HG03565 (cell line): ENCODE measurements around the gene NUDT13.

Experiments
- ATAC-seq: cut with Tn5 transposase; IDR thresholded peaks from one replicate; pipeline ENCODE4 v1.9.1; 2021; ENCODE audit warnings: mild to moderate bottlenecking, moderate library complexity; ENCODE audit not compliant: unreplicated experiment

NUDT13 gene

GRCh38 chr10:73110345-73110849, at the start of gene NUDT13:
Gene NUDT13, plus strand, starts transcription at chr10:73110455. Its CDS starts 3,911 bp downstream, at chr10:73114366.
- ATAC-seq: peak; percentile 43

GRCh38 chr10:73060738-73061635, 49.3 kb upstream of the NUDT13 start:
- no peak for ATAC-seq

GRCh38 chr10:73061743-73062142, 48.5 kb upstream of the NUDT13 start:
- ATAC-seq: no peak

GRCh38 chr10:73065441-73065840, 44.8 kb upstream of the NUDT13 start:
- no peak for ATAC-seq

- no peak for ATAC-seq
Observed at GRCh38 chr10:73073627-73074026, 36.6 kb upstream of the NUDT13 start.

GRCh38 chr10:73075829-73076228, 34.4 kb upstream of the NUDT13 start:
- no peak for ATAC-seq

GRCh38 chr10:73076360-73077183, 33.7 kb upstream of the NUDT13 start:
- ATAC-seq: no peak

- ATAC-seq: peak; percentile 68
Observed at GRCh38 chr10:73079779-73080541, 30.3 kb upstream of the NUDT13 start.

GRCh38 chr10:73083221-73083620, 27.0 kb upstream of the NUDT13 start:
- no peak for ATAC-seq

GRCh38 chr10:73084209-73084608, 26.0 kb upstream of the NUDT13 start:
- no peak for ATAC-seq

- no peak for ATAC-seq
Observed at GRCh38 chr10:73086816-73087215, 23.4 kb upstream of the NUDT13 start.

- no peak for ATAC-seq
Observed at GRCh38 chr10:73088304-73088703, 22.0 kb upstream of the NUDT13 start.

- ATAC-seq: no peak
Observed at GRCh38 chr10:73092830-73093229, 17.4 kb upstream of the NUDT13 start.

- no peak for ATAC-seq
Observed at GRCh38 chr10:73093922-73094850, 16.1 kb upstream of the NUDT13 start.

GRCh38 chr10:73094986-73095480, 15.2 kb upstream of the NUDT13 start:
- ATAC-seq: no peak

GRCh38 chr10:73095481-73096021, 14.7 kb upstream of the NUDT13 start:
- no peak for ATAC-seq

- peak; percentile 19 for ATAC-seq
Observed at GRCh38 chr10:73096041-73096448, 14.2 kb upstream of the NUDT13 start.

GRCh38 chr10:73096449-73097304, 13.6 kb upstream of the NUDT13 start, which contains the start of gene P4HA1:
Gene P4HA1, minus strand, starts transcription at chr10:73096866. Its CDS starts 21,983 bp downstream, at chr10:73074883.
- ATAC-seq: peak; percentile 79
